Esophagus squamous epithelium (tissue), 4 donors: ENCODE measurements around the gene ADAMTSL2.

Experiments used
- POLR2A ChIP-seq, 4 donors: fragments of 450-650 bp; IDR thresholded peaks; one replicate each; pipeline ENCODE4 v1.6.1; 2017; ENCODE audit warnings: antibody characterized with exemption in 4 of 4, mild to moderate bottlenecking in 4 of 4, moderate library complexity in 3 of 4
- TF ChIP-seq, protein P1 (sequence below), 6 experiments: fragments of 450-650 bp in 4 of 6; fragments of 200-600 bp in 2 of 6; sonication (generic) in 2 of 6; IDR thresholded peaks; one replicate each; pipeline ENCODE4 v1.5.1; 2016 to 2019; ENCODE audit warnings: antibody characterized with exemption in 6 of 6, mild to moderate bottlenecking in 4 of 6, moderate library complexity in 4 of 6

DNA sequence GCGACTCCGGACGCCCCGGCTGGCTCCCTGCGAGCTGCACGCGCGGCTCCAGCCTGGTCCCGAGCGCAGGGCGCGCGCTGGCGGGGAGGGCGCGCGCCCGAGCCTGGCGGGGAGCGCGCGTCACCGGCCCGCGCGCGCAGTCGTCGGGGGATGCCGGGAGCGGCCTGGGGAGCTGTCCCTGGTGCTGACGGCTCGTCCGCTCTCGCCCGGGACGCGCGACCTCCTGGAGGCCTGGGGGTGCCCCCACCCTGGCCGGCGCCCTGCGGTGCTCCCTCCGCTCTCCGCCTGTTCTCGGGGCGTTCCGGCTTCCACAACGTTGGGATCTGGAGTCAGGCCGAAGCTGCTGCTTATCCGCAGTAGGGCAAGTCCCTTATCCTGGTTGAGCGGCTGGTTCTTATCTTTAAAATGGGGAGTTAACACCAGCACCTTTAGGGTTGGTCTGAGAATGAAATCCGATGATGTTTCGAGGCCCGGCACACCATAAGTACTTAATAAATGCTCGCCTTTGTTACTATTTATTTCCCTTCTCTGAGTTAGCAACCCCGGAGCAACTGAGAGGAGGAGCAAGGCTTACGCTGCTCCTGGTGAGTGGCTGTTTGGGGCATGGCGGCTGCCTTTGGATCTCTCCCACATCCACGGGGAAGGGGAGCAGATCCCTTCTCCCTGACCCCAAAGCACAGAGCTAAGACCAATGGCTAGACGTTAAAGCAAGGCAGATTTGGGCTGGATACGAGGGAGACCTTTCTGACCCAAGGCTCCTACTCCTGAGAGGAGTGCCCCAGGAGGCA lies 75.0 kb downstream of the ADAMTSL2 start, which contains the start of gene FAM163B:
- no peak for TF ChIP-seq POLR2A (IDR thresholded peaks at IDR 0.05)
- TF ChIP-seq, protein P1, sequence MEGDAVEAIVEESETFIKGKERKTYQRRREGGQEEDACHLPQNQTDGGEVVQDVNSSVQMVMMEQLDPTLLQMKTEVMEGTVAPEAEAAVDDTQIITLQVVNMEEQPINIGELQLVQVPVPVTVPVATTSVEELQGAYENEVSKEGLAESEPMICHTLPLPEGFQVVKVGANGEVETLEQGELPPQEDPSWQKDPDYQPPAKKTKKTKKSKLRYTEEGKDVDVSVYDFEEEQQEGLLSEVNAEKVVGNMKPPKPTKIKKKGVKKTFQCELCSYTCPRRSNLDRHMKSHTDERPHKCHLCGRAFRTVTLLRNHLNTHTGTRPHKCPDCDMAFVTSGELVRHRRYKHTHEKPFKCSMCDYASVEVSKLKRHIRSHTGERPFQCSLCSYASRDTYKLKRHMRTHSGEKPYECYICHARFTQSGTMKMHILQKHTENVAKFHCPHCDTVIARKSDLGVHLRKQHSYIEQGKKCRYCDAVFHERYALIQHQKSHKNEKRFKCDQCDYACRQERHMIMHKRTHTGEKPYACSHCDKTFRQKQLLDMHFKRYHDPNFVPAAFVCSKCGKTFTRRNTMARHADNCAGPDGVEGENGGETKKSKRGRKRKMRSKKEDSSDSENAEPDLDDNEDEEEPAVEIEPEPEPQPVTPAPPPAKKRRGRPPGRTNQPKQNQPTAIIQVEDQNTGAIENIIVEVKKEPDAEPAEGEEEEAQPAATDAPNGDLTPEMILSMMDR (IDR thresholded peaks at IDR 0.05): no peak
